Measurements from ENCODE around the gene SREBF2. TPM values are rescaled to one million over a fixed set of nuclear protein-coding genes. Genes with fewer than 3 reads are reported as not detected.

SREBF2 gene
- total and polyA plus RNA-seq, 4 donors = 68.1 to 155 (median 75.9) TPM

DNA sequence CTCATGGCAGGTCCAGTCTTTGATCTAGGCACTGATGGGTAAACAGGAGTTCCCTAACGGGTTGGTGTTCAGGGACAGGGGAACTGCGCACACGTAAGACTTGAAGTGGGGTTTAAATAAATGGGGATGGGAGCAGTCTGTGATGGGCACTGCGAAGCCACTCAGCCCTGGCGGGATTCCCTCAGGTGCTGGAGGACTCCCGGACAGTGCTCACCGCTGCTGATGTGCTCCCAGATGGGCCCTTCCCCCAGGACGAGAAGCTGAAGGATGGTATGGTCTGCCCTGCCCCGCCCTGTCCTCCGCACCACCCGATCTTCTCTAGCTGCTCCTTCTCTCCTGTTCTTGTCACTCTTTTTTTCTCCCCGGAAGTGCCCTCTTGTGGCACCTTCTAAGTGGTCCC, 22.9 kb upstream of the SREBF2 start:
- no peaks in the 10 kb centered on the region for H3K9me3 ChIP-seq (ENCODE audit: control insufficient read depth in 4 of 4, insufficient read depth in 3 of 4, low read length in 3 of 4)
- no peak for DNase-seq
- ATAC-seq (ENCODE audit: insufficient read depth, low FRiP score) = no peak
- H3K27me3 ChIP-seq (ENCODE audit: control insufficient read depth in 3 of 3, insufficient read depth in 3 of 3, low read length in 2 of 3) = no peaks in the 10 kb centered on the region
- H3K4me1 ChIP-seq (ENCODE audit: control insufficient read depth in 5 of 5, insufficient read depth in 5 of 5, low read length in 5 of 5) = no peaks in the 10 kb centered on the region
- TF ChIP-seq, protein P1, sequence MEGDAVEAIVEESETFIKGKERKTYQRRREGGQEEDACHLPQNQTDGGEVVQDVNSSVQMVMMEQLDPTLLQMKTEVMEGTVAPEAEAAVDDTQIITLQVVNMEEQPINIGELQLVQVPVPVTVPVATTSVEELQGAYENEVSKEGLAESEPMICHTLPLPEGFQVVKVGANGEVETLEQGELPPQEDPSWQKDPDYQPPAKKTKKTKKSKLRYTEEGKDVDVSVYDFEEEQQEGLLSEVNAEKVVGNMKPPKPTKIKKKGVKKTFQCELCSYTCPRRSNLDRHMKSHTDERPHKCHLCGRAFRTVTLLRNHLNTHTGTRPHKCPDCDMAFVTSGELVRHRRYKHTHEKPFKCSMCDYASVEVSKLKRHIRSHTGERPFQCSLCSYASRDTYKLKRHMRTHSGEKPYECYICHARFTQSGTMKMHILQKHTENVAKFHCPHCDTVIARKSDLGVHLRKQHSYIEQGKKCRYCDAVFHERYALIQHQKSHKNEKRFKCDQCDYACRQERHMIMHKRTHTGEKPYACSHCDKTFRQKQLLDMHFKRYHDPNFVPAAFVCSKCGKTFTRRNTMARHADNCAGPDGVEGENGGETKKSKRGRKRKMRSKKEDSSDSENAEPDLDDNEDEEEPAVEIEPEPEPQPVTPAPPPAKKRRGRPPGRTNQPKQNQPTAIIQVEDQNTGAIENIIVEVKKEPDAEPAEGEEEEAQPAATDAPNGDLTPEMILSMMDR (IDR thresholded peaks at IDR 0.05; ENCODE audit: control extremely low read depth, extremely low read depth) = no peak
- no peak overlapping the region for H3K27ac ChIP-seq (ENCODE audit: low read depth in 1 of 2, low read length in 1 of 2)
- peaks cover 0 to 29% (median 7%) of the 10 kb centered on the region in 4 donors for H3K36me3 ChIP-seq (ENCODE audit: control insufficient read depth in 4 of 4, insufficient read depth in 4 of 4, low read length in 4 of 4)
- 94 to 95% methylated on average over 12 of the region's 12 CpGs for WGBS, 2 donors
- H3K9ac ChIP-seq (ENCODE audit: insufficient read depth in 1 of 2, low read length in 2 of 2) = no peak overlapping the region
- H3K4me3 ChIP-seq = no peak overlapping the region

DNA sequence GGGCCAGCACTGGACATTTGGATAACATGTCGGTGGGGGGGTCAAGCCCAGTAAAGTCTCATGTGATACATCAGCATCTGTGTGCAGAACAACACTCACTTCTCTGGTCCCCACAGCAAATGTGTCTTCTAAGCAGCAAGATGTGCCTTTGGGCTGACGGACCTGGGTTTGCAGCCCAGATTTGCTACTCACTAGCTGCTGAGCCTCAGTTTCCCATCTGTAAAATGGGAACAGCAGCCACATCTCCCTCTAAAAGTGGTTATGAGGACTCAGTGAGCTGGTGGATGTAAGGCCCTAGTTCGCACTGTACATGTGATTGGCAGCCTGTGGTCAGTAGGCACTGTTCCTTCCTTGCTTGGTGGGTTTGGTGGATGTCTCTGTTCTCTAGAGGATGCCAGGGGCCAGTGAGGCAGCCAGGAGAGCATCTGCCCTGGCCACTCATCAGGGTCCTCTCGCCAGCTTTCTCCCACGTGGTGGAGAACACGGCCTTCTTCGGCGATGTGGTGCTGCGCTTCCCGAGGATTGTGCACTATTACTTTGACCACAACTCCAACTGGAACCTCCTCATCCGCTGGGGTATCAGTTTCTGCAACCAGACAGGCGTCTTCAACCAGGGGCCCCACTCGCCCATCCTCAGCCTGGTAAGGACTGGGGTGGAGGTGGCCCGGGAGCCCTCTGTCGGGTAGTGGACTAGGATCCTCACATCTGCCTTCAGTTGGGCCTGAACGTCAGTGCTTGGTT, 19.9 kb upstream of the SREBF2 start:
- Histone ChIP-seq H3K9ac (ENCODE audit: insufficient read depth in 1 of 2, low read length in 2 of 2) (no peak overlapping the region), H3K9me3 (ENCODE audit: control insufficient read depth in 4 of 4, insufficient read depth in 3 of 4, low read length in 3 of 4) (no peaks in the 10 kb centered on the region), H3K4me3 (no peak overlapping the region), H3K4me1 (ENCODE audit: control insufficient read depth in 5 of 5, insufficient read depth in 5 of 5, low read length in 5 of 5) (no peaks in the 10 kb centered on the region), H3K27me3 (ENCODE audit: control insufficient read depth in 3 of 3, insufficient read depth in 3 of 3, low read length in 2 of 3) (no peaks in the 10 kb centered on the region), H3K36me3 (ENCODE audit: control insufficient read depth in 4 of 4, insufficient read depth in 4 of 4, low read length in 4 of 4) (peaks cover 0 to 31% (median 8%) of the 10 kb centered on the region in 4 donors), H3K27ac (ENCODE audit: low read depth in 1 of 2, low read length in 1 of 2) (no peak overlapping the region)
- TF ChIP-seq, protein P1 (IDR thresholded peaks at IDR 0.05; ENCODE audit: control extremely low read depth, extremely low read depth) = no peak
- WGBS, 2 donors = 95 to 98% methylated on average over 16 of the region's 16 CpGs
- no peak for DNase-seq
- ATAC-seq (ENCODE audit: insufficient read depth, low FRiP score) = no peak

DNA sequence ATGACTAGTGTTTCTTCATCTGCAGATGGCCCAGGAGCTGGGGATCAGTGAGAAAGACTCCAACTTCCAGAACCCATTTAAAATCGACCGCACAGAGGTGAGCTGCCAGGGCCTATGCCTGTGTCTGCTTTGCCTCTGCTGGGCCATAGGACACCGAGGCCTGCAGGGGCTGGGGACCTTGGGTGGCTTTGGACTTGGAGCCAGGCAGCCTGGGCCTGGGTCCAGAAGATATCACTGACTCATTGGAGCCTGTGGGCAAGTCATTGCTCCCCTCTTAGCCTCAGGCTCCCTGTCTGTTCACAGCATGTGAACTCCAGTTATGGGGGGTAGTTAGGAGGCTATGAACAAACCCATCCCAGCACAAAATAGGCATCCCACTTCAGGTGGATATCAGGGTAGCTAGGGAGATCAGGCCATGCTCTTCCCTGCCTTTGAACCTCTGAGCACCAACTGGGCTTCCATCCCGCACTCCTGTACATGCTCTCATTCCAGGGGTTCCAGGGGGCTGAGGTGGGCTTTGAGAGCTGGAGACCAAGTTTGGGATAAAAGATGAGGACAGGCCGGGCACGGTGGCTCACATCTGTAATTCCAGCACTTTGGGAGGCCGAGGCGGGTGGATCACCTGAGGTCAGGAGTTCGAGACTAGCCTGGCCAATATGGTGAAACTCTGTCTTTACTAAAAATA, 19.0 kb upstream of the SREBF2 start:
- whole genome bisulfite sequencing, 2 donors = 98% methylated on average over 9 of the region's 9 CpGs
- ATAC-seq (ENCODE audit: insufficient read depth, low FRiP score) (no peak), DNase-seq (no peak)
- H3K4me3 ChIP-seq = no peak overlapping the region
- TF ChIP-seq, protein P1 (IDR thresholded peaks at IDR 0.05; ENCODE audit: control extremely low read depth, extremely low read depth) = no peak
- H3K9ac ChIP-seq (ENCODE audit: insufficient read depth in 1 of 2, low read length in 2 of 2) = no peak overlapping the region
- peaks cover 0 to 31% (median 8%) of the 10 kb centered on the region in 4 donors for H3K36me3 ChIP-seq (ENCODE audit: control insufficient read depth in 4 of 4, insufficient read depth in 4 of 4, low read length in 4 of 4)
- H3K9me3 ChIP-seq (ENCODE audit: control insufficient read depth in 4 of 4, insufficient read depth in 3 of 4, low read length in 3 of 4) = no peaks in the 10 kb centered on the region
- H3K4me1 ChIP-seq (ENCODE audit: control insufficient read depth in 5 of 5, insufficient read depth in 5 of 5, low read length in 5 of 5) = no peaks in the 10 kb centered on the region
- H3K27me3 ChIP-seq (ENCODE audit: control insufficient read depth in 3 of 3, insufficient read depth in 3 of 3, low read length in 2 of 3) = no peaks in the 10 kb centered on the region
- H3K27ac ChIP-seq (ENCODE audit: low read depth in 1 of 2, low read length in 1 of 2) = no peak overlapping the region
